Hepatic stellate cell (primary cell): ENCODE measurements around the gene ITPR1.
"Not testable (repeated sequence)": the region's sequence is repeated elsewhere in the genome, so short reads cannot be mapped to it uniquely, and the experiment has no call there.

Experiments
- DNase-seq: peaks from one replicate; pipeline ENCODE4 v3.0.0; 2011; ENCODE audit warnings: low spot score

The ITPR1 gene

DNA sequence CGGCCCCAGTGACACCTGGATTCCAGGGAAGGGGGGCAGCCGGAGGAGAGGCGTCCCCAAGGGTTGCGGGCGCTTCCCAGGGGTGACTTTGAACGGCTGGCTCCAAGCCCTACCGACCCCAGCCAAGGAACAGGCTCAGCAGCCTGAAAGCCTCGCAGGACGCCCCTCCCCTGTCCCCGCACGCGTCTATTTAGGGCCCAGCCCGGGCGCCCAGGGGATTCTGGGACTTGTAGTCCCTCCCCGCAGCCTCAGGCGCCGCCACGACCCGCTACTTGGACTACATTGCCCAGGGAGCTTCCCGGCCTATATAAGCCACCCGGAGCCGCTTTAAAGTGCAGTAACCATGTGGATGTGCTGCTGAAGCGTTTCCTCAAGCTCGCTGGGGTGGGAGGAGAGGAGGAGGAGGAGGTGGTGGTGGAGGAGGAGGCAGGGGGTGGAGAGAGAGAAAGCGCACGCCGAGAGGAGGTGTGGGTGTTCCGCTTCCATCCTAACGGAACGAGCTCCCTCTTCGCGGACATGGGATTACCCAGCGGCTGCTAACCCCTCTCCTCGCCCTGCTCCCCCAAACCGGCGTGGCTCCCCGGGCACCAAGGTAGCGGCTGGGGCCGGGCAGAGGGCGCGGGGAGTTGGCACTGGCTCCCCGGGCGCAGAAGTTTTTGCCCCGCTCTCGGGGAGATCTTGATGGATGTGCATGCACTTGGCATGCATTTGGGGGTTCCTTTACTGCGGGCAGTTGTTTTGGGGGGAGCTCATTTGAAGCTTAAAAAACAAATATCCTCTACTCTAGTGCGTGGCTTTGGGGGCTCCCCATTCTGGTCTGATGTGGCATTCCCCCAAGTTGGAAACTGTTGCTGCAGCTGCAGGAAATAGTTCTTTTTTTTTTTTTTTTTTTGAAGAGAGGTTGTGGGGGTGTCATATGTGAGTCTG is at the start of gene ITPR1:
Gene ITPR1 (plus strand): TSS at position 335 of the 927 bp plus-strand sequence. CDS start 23,144 bp downstream, outside the sequence.
- peak; percentile 90 for DNase-seq

DNA sequence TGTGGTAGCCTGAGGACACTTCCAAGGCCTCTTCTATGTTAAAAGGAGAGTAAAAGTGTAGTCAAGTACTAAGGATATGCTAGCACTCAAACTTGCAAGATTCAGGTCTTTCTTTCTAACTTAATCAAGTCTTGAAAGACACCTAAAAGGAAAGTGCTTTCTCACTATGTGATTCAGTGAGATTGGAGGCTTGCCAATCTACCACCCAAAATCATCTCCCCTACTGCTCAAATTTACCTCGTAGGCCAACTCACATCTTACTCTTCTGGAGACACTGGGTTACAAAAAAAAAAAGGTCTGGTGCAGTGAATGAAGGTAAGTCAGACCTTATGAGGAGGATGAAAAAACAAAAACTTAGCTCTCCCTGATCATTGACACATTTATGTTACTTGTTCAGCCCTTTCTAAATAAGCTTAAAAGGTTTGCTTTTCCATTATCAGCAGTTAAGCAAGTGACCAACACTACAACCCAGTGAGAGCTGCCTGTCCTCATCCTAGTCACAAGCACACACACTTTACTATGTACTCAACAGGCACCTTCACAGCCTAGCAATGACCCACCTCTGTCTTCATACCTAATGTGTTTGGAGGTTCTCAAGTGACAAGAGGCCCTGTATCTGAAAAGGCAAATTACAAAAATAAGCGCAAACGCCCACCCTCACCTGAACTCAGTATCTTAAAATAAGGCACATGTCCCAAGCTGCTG is 45.7 kb upstream of the ITPR1 start:
- no peak for DNase-seq

DNA sequence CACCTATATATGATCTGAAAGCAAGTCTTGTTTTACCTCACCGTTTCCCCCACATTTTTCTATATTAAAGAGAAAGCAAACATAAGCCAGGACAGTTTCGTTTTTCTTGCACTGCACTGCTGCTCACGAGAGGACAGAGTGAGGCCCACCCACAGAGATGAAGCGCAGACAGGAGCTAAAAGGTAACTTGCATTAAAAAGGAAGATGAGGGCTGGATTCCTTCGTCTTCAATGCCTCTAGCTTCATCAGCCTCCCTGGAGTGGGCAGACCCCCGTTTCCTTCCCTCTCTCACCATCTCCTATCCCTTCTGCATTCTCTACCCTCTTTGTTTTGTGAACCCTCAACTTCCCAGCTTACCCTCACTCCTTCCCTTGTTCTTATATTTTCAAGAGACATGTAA is 45.0 kb upstream of the ITPR1 start:
- DNase-seq, result no peak

DNA sequence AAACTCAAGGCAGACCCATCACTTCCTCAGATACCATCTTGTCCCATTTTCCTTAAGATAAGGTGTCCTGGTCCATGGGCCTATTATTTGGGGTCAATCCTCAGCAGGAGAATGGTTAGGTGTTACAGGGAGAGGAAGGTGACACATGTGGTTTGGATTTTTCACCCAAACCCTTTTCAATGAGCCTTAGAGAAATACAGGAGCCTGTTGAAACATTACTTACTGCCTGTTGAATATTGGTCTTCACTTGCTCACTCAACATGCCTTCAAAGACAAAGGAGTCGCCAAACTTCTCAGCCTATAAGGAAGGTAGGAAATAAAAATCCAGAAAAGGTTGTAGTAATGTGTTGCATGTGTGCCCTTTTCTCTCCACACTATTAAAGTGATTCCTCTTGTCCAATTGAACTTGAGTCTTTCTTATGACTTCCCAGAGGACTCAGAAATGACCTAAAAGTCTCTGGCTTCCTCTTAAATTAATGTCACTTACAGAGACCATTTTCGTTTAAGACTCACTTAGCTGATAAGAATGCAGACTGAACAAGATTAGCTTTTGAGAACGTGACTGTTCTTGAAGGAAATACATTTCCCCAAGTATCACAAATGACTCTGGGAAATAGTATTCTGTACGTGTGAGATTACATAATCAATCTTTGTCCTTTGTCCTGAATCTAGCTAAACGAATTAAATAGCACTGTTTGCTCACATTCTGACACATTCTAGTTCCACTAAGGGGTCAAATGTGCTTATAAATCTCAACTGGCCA is 43.9 kb upstream of the ITPR1 start:
- DNase-seq, result no peak

DNA sequence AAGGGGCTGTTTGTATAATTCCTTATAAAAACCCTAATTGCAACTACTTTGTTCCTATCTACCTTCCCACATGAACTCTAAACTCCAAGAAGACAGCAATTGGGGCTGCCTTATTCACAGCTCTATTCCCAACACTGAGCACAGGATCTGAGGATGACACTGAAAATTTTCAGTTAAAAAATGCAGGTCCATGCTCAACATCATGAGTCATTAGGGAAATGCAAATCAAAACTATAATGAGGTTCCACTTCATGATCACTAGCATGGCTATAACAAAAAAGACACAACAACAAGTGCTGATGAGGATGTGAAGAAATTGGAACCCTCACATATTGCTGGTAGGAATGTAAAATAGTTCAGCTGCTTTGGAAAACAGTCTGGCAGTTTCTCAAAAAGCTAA is 39.0 kb upstream of the ITPR1 start:
- DNase-seq, result no peak

DNA sequence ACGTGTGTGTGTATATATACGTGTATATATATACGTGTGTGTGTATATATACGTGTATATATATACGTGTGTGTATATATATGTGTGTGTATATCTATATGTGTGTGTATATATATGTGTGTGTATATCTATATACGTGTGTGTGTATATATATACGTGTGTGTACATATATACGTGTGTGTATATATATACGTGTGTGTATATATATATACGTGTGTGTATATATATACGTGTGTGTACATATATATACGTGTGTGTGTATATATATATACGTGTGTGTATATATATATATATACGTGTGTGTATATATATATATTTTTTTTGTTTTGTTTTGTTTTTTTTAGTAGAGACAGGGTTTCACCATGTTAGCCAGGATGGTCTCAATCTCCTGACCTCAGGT is 36.4 kb upstream of the ITPR1 start:
- not testable (repeated sequence) for DNase-seq

DNA sequence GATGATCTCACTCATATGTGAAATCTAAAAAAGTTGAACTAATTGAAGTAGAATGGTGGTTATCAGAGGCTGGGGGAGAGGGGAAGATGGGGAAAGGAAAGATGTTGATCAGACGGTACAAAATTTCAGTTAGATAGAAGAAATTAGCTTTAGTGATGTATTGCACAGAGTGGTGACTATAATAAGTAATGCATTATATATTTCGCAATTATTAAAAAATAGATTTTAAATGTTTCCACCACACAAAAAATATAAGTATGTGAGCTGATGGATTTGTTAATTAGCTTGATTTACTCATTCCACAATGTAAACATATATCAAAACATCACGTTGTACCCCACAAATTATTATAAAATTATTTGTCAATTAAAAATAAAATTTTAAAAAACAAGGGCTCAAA is 34.2 kb upstream of the ITPR1 start:
- no peak for DNase-seq

DNA sequence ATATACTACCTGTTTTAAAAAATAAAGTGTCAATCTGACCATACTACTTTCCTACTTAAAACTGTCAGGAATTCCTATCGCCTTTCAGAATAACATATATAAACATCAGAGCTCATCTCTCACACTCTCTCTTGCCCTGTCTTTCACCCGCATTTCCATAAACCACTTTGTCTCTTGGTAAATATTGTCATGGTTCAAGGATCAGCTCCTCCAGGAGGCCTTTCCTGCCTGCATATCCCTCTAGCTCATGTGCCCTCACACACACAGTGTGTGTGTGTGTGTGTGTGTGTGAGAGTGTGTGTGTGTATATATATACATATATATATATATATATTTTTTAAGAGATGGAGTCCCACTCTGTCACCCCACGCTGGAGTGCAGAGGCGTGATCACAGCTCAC is 32.8 kb upstream of the ITPR1 start:
- no peak for DNase-seq

DNA sequence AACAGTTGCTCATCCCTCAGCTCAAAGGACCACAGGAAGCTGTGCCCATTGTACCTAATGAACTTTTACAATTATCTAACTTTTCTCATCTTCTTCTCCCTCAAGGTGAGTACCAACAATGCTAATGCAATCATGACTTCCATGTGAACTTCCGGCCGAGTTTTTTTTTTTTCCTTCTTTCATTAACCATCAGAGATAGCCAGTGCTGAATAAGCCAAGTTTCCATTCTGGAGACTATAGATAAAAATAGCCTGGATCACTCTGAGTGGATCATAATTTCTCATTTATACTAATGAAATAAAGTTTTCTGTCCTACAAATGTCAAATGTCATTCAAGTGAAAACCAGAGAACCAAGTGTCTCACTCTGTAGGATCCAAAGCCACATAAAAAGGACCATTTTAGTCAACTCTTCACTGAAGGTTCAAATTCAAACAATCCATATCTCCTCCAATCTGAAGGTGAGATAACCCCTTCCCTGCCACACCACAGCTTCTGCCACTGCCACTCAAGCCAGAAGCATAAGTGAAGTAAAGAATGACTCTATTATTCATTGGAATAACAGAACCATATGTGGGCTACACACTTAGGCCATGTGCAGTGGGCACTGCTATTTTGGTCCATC is 31.6 kb upstream of the ITPR1 start:
- no peak for DNase-seq

DNA sequence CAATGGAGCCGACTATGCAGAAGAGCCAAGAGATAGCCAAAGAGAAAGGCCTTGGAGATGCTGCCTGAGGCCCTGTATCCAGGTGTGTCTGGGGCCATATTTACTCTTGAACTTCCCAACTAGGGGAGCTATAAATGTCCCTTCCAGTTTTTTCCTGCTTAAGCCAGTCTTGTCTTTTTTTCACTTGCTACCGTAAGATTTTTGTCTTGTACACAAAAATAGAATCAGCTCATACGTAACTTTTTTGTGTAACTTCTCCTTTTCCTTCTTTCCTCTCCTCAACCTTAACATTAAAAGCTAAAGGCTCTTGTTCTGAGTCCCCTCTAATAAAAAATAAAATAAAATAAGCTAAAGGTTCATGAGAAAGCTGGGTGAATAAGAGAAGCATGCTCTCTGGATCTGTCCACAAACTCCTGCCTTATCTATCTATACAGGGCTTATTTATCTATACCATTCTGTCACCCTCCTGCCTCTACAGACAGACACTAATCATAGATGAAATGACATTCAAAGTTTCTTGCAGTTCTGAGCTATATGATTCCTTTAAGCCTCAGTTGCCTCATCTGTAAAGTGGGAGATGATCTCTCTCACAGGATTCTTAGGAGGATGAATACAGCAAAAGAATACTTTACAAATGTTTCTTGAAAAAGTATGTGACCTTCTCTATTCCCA is 30.6 kb upstream of the ITPR1 start:
- DNase-seq, result no peak

DNA sequence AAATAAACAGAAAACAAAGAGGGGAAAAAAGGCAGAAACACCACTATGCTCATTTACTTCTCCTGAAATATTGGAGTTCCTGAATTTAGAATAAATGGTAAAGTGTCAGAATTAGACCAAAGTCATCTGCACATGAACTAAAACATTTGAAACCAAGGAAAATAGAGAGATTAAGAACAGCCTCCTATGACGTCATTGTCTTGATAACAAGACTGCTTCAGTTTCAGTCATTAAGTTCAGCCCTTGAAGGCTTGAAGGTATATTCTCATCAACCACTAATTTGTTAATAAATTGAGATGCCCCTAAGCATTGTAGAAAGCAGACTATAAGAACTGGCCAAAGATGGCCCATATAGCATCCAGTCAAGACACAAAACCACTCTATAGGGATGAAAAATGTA is 28.6 kb upstream of the ITPR1 start:
- no peak for DNase-seq

DNA sequence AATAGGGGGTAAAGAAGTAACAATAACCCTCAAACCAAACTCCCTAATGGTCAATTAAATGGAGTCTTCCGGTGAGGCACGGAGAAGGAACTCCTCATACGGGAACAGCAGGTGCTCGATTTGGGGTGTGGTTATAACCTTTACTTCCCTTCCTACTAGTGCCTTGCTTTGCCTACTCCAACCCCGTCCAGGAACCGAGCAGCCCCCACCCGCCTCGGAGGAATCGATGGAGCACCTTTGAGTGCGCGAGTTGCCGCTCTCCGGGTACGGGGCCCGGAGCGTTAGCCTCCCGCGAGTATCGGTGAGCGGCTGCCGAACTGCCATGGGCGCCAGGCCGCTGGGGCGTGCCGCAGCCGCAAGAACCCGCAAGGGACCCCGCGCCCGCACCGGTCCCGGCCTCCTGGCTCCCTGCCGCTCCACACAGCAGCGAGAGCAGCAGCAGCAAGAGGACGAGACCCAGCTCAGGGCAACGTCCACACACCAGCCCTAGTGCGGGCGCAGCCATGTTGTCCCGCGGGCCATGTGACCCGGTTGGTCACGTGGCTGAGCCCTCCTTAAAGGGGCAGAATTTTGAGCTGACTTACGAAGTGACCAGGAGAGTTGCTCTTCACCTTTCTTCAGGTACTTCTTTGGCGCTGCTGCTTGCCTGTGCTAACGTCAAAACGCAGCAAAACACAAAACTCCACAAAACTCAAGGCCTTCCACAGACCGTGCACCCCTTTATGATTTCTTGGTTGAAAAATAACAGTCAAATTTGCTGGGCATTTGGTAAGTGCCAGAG is 26.2 kb upstream of the ITPR1 start, which contains the start of gene SUMF1:
Gene SUMF1 (minus strand): TSS at position 529 of the 781 bp plus-strand sequence. CDS start 24 bp downstream, at position 505.
- DNase-seq, result peak; percentile 89

DNA sequence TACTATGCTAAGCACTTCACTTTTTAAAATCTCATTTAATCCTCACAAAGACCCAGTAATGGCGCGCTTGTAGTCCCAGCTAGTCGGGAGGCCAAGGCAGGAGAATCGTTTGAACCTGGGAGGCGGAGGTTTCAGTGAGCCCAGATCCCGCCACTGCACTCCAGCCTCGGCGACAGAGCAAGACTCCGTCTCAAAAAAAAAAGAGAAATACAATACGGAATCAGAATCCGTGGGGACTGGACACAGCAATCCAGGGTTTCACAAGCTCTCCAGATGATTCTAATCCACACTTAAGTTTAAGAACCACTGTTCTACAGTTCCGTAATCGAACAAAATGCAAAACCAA is 25.7 kb upstream of the ITPR1 start:
- no peak for DNase-seq

DNA sequence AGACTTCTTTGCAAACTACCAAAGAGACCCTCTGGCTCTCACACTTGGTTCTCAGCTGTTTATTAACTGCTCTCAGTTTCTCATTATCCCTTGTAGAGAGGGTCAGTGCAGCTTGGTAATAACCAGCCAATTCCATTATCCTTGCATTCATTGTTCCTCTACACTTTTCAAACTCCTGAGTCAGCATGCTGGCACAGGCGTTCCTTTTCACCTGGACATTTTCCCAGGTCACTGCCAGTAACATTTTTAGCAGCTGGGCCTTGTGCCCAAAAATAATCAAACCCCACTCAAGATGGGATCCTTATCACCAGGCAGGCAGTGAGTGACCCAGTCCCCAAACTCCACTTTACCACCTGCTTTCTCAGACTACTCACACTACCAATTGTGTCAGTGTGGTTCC is 21.2 kb upstream of the ITPR1 start:
- no peak for DNase-seq

DNA sequence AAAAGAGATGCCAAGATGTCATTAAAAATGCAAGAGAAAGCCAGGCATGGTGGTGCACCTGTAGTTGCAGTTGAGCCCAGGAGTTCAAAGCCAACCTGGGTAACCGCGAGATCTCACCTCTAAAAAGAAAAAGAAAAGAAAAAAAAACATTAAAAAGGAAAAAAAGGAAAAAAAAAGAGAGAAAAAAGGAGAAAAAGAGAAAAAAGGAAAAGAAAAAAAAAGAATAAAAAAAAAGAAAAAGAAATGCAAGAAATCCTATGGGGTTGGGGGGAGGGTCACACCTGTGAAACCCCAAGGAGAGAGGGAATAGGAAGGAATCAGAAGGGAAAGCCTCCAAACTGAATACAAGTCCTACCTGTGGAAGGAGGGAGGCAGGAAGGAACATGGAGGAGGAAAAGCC is 20.8 kb upstream of the ITPR1 start:
- DNase-seq, result no peak

DNA sequence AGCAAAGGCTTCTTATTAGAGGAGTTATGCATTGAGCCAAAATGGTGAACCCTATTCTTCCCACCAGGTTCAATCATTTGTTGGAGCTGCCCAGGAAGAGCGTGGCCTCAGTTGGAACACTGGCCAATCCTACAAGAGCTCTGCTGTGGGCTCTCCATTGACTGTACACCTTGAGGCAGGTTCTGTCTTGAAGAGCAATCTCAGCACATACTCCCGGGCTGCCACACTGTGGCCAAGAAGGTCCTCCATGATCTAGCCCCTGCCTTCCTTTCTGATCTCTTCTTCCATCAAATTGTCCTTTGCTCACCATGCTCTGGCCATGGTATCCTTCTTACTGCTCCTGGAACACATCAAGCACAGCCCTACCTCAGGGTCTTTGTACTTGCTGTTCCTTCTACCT is 20.4 kb upstream of the ITPR1 start:
- no peak for DNase-seq

DNA sequence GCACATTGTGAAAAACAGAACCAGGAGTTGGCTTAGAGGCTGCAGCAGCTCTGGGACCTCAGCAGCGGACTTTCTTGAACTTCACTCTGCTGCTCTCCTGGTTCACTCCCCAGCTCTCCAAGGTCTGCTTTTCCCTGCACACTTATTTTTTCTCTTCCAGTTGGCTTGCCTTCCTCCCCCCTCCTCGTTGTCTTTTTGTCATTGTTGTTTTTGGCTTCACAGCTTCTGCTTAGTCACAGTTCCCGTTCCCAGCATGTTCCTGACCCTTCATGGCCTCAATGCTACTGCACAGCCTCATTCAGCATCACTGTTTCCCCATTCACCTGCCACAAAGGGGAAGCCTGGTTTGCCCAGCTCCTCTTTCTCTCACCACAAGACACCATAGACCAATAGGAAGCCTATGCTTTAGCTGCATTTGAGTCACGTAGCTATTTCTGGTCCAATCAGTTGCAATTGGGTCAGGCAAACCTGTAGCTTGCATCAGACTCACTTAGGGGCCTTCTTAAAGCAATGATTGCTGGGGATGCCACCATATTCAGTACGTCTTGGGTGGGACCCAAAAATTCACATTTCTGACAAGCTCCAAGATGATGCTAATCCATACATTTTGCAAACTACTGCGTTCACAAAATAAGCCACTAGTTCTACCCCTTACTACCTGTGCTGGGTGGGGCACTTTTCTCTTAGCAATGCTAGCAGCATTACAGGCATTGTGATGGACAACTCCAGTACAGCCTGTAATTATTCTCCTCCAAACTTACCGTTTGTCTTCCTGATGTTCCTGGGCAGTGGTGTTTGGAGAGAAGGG is 18.3 kb upstream of the ITPR1 start:
- DNase-seq, result peak; percentile 70

DNA sequence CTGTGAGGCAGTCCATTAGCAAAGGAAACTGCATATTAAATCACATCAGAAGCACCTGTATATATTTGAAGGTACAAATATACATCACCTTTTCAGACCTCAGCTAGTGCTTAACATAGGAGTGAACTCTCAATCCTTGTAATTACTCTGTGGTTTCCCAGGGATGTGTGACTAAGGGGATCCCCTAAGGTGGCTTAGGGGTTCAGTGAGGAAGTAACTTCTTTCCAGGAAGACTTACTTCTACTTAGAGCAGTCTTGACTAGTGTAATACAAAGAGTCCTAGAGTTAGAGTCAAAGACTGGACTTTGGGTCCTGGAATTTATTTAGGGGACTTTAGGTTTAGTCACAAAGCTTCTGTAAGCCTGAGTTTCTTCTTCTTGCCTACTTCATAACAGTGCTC is 17.3 kb upstream of the ITPR1 start:
- DNase-seq, result no peak

DNA sequence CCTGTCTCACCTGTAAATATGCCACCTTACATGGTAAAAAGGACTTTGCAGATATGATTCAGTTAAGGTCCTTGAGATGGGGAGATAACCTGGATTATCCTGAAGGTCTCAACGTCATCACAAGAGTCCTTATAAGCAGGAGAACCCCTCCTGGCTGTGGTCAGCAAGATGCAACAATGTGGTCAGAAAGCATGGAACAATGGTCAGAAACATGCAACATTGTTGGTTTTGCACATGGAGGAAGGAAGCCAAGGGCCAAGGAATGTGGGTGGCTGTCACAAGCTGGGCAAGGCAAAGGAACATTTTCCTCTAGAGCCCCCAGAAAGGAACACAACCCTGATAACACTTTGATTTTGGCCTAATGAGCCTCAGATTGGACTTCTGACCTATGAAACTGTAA is 16.7 kb upstream of the ITPR1 start:
- DNase-seq, result no peak

DNA sequence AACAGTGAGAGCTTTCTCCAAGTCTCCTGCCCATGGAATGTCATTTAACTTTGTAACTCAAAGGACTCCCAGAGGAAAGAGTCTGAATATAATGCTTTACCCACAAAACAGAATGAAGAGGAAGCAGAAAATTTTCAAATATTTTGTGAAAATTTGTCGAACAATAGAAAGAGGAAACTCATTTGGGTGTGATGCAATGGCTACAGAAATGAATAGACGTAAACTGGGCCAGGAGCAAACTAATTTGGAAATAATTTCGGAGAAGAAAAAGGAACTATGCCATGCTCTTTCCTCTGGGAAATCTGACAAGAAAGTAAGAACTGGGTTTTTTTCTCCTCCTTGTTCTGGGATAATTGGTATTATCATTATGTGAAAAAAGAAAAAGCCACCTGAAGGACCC is 14.9 kb upstream of the ITPR1 start:
- DNase-seq, result no peak
